T-helper 1 cell treated with Interleukin-12 subunit alpha and Interleukin-12 subunit beta and Interleukin-4 antibody, amounts not matched to agents 30 μg/mL and 1 μg/mL, for 36 hours (primary cell): Measurements from ENCODE around the gene DRAXIN.

Experiments used
- H3K27ac Mint-ChIP-seq: one replicate; pipeline ENCODE4 v1.8.0; 2021; ENCODE audit warnings: mild to moderate bottlenecking, mixed read lengths
- H3K27me3 Mint-ChIP-seq: one replicate; pipeline ENCODE4 v1.8.0; 2021; ENCODE audit warnings: low read depth, mixed read lengths
- H3K36me3 Mint-ChIP-seq: one replicate; pipeline ENCODE4 v1.8.0; 2021; ENCODE audit warnings: low read depth, mixed read lengths
- H3K4me1 Mint-ChIP-seq: one replicate; pipeline ENCODE4 v1.8.0; 2021; ENCODE audit warnings: low read depth, mixed read lengths
- H3K4me3 Mint-ChIP-seq: one replicate; pipeline ENCODE4 v1.8.0; 2021; ENCODE audit warnings: mild to moderate bottlenecking, moderate library complexity, mixed read lengths
- H3K9me3 Mint-ChIP-seq: one replicate; pipeline ENCODE4 v1.8.0; 2021; ENCODE audit warnings: mixed read lengths

The DRAXIN gene

DNA sequence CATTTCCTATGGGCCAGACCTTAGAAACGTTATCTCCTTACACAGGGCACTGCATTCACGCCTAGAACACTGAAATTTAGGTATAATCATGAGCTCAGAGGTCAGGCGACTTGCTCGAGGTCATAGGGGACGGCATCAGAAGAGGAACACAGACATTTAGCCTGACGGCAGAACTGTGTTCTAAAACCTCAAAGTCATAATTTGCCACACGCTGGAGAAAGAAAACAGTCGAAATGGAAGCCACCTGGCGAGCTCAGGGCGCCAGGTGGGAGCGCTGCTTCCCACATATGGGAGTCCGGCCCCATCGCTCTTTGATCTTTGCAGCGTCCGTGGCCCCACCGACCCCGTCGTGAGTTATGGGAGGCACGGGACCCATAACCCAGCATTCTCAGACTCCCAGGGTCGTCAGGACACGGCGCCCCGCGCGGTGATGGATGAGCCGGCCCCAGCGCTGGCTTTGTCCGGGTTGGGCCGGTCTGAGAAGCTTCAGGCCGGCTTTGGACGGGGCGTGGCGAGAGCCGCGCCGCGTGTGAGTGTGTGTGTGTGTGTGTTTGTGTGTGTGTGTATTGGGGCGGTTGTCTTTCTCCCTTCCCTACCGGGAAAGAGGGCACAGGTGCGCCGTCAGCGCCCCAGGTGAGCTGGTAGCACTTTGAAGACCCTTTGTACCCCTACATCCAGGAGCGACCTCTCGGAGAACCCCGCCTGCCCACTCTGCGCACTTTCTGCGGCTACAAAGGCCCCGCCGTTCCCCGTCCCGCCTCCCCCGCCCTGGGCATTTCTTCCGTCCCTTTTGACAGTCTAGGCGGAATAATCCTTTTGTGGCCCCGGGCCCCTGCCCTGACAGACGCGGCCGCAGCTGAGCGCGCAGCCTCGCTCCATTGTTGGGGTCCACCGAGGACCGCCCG lies 861 bp upstream of the DRAXIN start:
- Mint-ChIP-seq H3K36me3 (no peaks in the 10 kb centered on the region), H3K9me3 (no peaks in the 10 kb centered on the region), H3K27me3 (peaks cover 59% of the 10 kb centered on the region), H3K4me1 (peaks cover 13% of the 10 kb centered on the region), H3K4me3 (no peak overlapping the region), H3K27ac (no peak overlapping the region)

DNA sequence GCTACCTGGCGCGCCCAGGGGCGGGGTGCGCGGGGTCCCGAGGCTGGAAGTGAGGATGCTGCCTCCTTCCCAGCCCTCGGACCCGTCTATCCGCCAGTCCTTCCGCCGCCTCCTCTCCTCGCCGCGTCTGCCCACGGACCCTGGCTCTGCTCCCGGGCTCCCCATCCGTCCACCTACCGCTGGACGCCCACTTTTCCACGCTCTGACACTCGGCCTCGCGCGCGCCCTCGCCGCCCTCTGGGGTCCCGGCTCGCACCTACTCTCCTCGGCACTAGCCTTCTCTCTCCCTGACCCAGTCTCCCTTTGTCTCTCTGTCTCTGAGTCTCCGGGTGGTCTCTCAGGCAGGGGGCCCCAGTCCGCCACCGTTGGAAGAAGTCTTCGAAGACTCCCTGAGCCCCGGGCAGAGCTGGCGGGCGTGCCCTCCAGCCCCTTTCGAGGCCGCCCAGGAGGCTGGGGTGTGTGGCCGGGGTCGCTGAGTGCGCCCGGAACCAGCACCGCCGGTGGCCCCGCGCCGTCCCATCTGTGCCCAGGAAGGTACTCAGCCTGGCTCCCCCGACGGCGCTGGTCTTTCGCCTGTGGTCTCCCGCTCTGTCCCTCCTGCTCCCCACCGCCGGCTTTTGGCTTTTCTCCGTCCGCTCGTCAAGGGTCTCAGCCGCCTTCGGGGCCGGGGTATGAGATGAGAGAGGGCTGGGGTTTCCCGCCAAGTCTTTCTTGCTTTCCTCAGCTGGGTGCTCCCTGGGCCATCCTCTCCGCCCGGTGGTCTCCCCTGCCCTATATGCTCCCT lies 610 bp downstream of the DRAXIN start:
- no peaks in the 10 kb centered on the region for H3K9me3 Mint-ChIP-seq
- H3K27me3 Mint-ChIP-seq: peaks cover 54% of the 10 kb centered on the region
- H3K4me1 Mint-ChIP-seq: peaks cover 13% of the 10 kb centered on the region
- H3K36me3 Mint-ChIP-seq: no peaks in the 10 kb centered on the region
- no peak overlapping the region for H3K27ac Mint-ChIP-seq
- H3K4me3 Mint-ChIP-seq: peak overlapping the region; percentile 50

DNA sequence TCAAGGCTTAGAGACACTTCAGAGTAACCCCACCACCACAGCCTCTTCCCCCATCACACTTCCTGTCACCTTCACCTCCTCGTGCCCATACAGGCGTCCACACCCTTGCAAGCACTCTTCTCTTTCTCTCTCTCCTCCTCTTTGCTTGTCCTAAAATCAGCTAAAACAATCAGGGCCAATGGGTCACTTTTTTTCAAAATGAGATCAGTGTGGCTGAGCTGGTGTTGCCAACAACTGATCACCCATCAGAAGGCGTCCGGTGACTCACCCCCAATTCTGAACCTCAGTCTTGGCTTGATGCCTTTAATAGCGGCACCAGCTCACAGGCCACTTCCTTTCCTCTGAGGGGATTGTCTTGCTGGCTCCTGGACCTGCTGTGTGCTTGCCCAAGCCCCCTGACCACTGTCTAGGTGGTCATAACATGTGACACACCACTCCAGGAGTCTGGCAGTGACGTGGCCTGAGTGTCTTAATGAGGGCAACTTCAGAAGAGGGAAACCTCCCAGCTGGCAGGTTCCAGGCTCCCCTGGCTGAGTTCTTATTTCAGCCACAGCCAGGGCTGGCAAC lies 1.6 kb downstream of the DRAXIN start:
- Mint-ChIP-seq H3K27ac (no peak overlapping the region), H3K36me3 (no peaks in the 10 kb centered on the region), H3K4me3 (peak overlapping the region; percentile 30), H3K4me1 (peaks cover 13% of the 10 kb centered on the region), H3K27me3 (peaks cover 49% of the 10 kb centered on the region), H3K9me3 (no peaks in the 10 kb centered on the region)

DNA sequence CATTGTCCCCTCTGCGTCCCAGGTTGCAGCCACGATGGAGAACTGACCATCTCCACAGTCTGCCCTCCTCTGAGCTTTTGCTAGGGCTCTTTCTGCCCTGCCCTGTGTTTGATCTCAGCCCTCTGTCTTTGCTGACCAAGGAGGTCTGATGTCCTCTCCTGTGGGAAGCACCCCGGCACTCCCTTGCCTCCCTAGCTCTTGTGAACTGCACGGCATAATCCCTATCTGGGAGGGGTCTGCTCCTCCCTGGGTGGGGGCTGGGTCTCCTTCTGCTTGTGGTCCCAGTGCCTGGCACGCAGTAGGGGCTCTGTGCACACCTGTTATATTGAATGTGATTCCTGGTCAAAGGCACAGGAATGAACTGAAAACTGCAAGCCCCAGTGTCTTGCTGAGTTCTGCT lies 2.4 kb downstream of the DRAXIN start:
- H3K36me3 Mint-ChIP-seq: no peaks in the 10 kb centered on the region
- no peaks in the 10 kb centered on the region for H3K9me3 Mint-ChIP-seq
- no peak overlapping the region for H3K27ac Mint-ChIP-seq
- H3K4me3 Mint-ChIP-seq: no peak overlapping the region
- peaks cover 13% of the 10 kb centered on the region for H3K4me1 Mint-ChIP-seq
- H3K27me3 Mint-ChIP-seq: peaks cover 49% of the 10 kb centered on the region

DNA sequence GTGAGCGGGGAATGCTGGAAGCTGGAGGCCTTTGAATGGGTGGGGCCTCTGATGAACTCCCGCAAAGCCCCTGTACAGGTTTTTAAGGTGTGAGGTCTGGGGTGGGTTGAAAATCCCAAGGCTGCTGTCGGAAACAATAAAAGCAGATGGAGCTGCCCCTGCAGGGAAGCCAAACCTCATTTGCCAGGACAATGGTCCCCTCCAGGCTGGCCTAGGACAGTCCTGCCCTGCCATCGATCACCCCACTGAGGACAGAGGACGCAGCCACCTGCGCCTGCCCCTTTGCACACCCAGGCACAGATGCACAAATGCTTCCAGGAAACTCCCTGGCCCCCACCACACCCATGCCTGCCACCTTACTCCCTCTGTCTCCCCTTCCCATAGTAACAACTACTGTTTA lies 4.4 kb downstream of the DRAXIN start:
- Mint-ChIP-seq H3K27me3 (peaks cover 34% of the 10 kb centered on the region), H3K4me3 (no peak overlapping the region)

DNA sequence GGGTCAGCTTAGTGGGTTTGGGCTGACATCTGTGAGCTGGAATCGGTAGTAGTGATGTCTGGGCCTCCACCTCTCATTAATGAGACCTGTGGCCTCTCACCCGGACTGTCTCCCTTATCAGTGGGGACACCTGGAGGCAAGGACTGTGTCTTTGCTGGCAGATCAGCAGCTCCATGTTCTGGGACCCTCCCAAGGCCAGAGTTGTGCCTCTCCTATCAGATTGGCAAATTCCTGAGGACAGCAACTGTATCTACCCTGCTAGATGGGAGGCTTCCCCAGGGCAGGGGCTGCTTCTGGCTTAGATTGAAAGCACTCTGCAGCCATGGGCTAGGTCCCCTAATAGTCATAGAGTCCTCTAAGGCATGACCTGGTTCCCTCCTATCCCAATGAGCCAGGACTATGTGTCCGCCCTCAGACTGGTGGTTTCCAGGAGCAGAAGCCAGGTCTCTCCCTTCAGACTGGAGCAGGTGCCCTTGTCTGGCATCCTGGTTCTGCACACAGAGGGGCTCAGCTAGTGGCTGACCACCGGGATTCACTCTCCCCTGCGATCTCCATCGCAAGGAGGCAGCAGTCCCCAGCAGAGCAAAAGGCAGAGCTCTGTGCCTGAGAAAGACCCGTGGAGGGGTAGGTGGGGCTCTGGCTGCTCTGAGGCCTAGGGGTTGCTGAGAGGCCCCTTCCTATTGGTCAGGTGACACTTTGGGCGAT lies 5.8 kb downstream of the DRAXIN start:
- peaks cover 8% of the 10 kb centered on the region for H3K4me1 Mint-ChIP-seq
- no peak overlapping the region for H3K4me3 Mint-ChIP-seq
- H3K27me3 Mint-ChIP-seq: peaks cover 29% of the 10 kb centered on the region
- no peaks in the 10 kb centered on the region for H3K36me3 Mint-ChIP-seq
- H3K9me3 Mint-ChIP-seq: no peaks in the 10 kb centered on the region
- H3K27ac Mint-ChIP-seq: no peak overlapping the region

More for the DNA sequence above, 4.4 kb downstream of the DRAXIN start:
- no peak overlapping the region for H3K27ac Mint-ChIP-seq
- H3K4me1 Mint-ChIP-seq: peaks cover 8% of the 10 kb centered on the region
- H3K36me3 Mint-ChIP-seq: no peaks in the 10 kb centered on the region
- no peaks in the 10 kb centered on the region for H3K9me3 Mint-ChIP-seq

DNA sequence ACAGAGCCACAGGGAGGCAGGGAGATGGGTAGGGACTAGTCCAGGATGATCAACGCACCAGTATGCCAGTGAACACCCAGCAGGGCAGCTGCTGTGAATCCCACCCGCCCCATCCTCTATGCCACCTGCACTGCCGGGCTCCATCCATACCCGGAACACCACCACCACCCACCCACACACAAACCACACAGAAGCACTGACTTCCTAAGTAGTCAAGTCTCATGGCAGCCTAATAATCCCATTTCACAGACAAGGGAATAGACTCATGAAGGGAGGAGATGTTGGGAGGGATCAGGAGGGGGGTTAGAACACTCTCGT lies 6.3 kb downstream of the DRAXIN start:
- no peak overlapping the region for H3K4me3 Mint-ChIP-seq
- H3K36me3 Mint-ChIP-seq: no peaks in the 10 kb centered on the region
- H3K27me3 Mint-ChIP-seq: peaks cover 24% of the 10 kb centered on the region
- H3K9me3 Mint-ChIP-seq: no peaks in the 10 kb centered on the region
- H3K4me1 Mint-ChIP-seq: peaks cover 7% of the 10 kb centered on the region
- H3K27ac Mint-ChIP-seq: no peak overlapping the region

DNA sequence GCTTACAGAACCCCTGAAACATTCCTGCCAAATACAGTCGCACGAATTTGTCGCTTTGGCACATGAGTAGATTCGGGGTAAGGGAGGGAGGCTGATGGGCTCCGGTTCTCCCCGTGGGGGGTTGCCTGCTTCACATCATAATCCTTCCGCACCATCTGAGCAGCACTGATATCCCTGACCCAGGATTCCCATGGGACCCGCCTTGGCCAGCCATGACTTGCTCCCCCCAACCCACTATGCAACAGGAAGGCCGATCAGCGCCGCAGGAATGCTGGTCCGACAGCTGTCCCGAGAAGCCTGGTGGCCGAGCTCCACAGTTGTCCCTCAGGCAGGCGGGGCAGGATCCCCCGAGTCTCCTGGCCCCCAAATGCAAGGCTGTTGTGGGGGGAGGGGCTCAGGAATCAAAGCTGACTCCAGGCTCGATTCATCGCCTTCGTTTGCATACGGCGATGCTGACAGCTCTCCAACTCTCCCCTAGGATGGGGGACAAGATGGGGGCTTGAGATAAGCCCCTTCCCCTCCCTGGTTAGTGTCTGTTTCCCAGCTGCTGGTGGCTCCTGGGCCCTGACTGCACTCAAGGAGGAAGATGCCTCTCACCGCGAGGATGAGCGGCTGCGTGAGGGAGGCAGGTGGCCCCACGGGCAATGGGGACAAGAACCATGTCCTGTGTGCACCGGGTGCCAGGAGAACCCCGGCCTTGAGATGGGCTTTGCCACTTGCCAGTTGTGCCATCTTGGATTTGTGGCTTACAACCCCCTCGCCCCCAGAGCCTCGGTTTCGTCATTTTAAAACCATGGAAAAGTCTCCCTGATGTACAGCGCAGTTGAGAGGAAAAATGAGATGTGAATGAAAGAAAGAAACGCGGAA lies 9.3 kb downstream of the DRAXIN start:
- Mint-ChIP-seq H3K36me3 (no peaks in the 10 kb centered on the region), H3K4me1 (no peaks in the 10 kb centered on the region), H3K9me3 (no peaks in the 10 kb centered on the region), H3K27me3 (peaks cover 15% of the 10 kb centered on the region), H3K27ac (no peak overlapping the region), H3K4me3 (no peak overlapping the region)

DNA sequence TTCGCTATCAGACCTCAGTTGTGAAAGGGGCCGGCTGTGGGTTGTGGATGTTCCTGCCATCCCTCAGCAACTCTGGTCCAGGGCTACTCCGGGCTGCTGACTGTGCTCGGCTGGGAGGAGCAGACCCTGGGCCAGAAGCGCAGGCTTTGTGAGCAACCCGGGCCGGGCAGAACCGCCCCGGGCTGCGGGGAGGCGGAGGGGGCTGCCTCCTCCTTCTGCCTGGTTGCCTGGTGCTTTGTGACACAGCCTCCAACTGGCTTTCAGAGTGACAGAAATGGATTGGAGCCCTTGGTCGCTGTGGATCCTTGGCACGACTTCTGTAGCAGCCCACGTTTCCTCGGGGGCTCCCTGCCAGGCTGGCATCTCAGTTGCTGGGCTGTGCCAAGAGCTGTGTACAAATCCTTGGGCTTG lies 10.0 kb downstream of the DRAXIN start:
- H3K4me3 Mint-ChIP-seq: no peak overlapping the region
- no peaks in the 10 kb centered on the region for H3K4me1 Mint-ChIP-seq
- H3K36me3 Mint-ChIP-seq: no peaks in the 10 kb centered on the region
- H3K27me3 Mint-ChIP-seq: peaks cover 15% of the 10 kb centered on the region
- H3K9me3 Mint-ChIP-seq: no peaks in the 10 kb centered on the region
- H3K27ac Mint-ChIP-seq: no peak overlapping the region

DNA sequence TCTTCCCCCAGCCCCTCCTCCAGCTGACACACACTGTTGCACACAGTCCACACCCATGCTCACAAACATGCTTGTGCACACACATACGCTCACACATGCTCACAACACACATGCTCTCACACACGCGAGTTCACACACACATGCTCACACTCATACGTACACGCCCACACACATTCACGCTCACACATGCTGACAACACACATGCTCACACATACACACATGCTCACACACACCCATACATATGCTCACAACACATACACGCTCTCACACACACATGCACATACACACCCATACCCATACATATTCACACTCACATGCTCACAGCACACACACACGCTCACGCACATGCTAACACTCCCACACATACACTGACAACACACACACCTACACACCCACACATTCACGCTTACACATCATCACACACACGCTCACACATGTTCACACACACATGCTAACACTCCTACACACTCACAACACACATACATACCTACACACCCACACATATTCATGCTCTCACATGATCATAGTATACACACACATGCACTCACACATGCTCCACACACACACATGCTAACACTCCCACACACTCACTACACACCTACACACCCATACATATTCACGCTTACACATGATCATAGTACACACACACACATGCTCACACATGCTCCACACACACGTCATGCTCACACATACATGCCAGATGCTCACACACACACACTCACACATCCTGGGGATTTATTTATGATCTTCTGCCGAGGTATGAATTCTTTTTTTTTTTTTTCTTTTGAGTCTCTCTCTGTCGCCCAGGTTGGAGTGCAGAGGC lies 10.7 kb downstream of the DRAXIN start:
- no peaks in the 10 kb centered on the region for H3K36me3 Mint-ChIP-seq
- no peaks in the 10 kb centered on the region for H3K9me3 Mint-ChIP-seq
- H3K4me3 Mint-ChIP-seq: no peak overlapping the region
- peaks cover 15% of the 10 kb centered on the region for H3K27me3 Mint-ChIP-seq
- no peaks in the 10 kb centered on the region for H3K4me1 Mint-ChIP-seq
- no peak overlapping the region for H3K27ac Mint-ChIP-seq

DNA sequence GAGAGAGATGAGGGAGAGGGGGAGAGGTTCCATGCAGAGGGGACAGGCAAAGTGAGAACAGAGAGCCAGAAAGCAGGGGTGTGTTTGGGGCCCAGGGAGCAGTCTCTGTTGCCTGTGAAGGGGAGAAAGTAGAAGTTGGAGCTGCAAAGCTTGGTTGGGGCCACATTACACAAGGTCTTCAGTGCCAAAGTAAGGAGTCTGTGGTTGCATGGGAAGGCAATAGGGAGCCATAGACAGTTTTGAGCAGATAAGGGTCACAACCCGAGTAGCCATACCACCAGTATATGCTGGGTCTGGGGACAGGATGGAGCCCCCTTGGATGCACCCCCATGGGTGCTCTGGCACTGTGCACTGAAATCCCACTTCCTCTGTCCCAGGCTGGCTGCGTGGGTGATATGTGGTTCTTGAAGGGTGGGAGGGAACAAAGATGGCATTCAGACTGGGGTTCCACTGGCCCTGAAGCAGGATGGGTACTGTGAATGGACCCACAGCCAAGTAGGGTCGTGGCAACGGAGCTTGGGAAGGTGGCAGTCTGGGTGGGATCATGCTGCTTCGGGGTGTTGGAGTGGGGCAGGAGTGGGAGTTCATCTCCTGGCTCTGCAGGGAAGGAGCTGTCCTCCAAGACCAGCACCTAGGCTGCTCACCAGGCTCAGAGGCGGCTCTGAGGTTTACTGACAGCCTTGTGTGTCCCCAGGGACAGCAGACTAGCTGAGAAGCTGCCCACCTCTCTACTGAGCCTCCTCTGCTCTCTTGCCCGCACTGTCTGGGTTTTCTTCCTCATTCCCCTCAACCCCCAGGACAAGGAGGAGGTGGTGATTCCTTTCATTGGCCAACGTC lies 12.1 kb downstream of the DRAXIN start:
- no peak overlapping the region for H3K4me3 Mint-ChIP-seq
- no peaks in the 10 kb centered on the region for H3K4me1 Mint-ChIP-seq
- no peaks in the 10 kb centered on the region for H3K36me3 Mint-ChIP-seq
- H3K27me3 Mint-ChIP-seq: peaks cover 10% of the 10 kb centered on the region
- no peak overlapping the region for H3K27ac Mint-ChIP-seq
- no peaks in the 10 kb centered on the region for H3K9me3 Mint-ChIP-seq

DNA sequence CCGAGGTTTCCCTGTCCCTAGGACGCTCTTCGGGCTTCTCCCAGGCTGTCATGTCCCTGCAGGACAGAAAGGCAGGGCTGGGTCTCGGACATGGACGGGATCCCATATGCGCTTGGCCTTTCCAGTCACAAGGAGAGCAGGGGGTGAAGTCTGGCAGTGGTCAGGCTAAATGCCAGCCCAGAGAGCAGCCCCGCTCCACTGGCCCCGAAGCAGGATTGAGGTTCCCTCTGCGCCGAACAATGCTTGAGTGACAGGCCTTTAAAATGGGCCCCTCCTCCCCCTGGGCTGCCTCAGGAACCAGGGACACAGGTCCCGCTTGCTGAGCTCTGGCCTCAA lies 12.7 kb downstream of the DRAXIN start:
- H3K36me3 Mint-ChIP-seq: no peaks in the 10 kb centered on the region
- no peaks in the 10 kb centered on the region for H3K4me1 Mint-ChIP-seq
- H3K4me3 Mint-ChIP-seq: no peak overlapping the region
- H3K27ac Mint-ChIP-seq: no peak overlapping the region
- peaks cover 4% of the 10 kb centered on the region for H3K27me3 Mint-ChIP-seq
- no peaks in the 10 kb centered on the region for H3K9me3 Mint-ChIP-seq
